H9 (cell line): ENCODE results near the gene PRPF38B. TPM values are rescaled to one million over a fixed set of nuclear protein-coding genes. Genes with fewer than 3 reads are reported as not detected.
A peak's percentile ranks its signal among the peaks of the same experiment; 100 is the strongest.

ENCODE experiments used
- DNase-seq: peaks from one replicate; pipeline ENCODE4 v3.0.0-alpha.2; 2017
- H2AFZ ChIP-seq: one replicate; pipeline ENCODE4 v1.6.1; 2013; ENCODE audit warnings: mild to moderate bottlenecking, low read length, control low read depth, moderate library complexity
- H2AK5ac ChIP-seq: 2 replicates; pipeline ENCODE4 v1.6.1; 2013; ENCODE audit warnings: low read length, control low read depth, mixed read lengths; ENCODE audit not compliant: insufficient read length
- H2BK120ac ChIP-seq: one replicate; pipeline ENCODE4 v1.6.1; 2013; ENCODE audit warnings: low read depth, mild to moderate bottlenecking, low read length, control low read depth, inconsistent platforms; ENCODE audit not compliant: poor library complexity, severe bottlenecking
- H2BK12ac ChIP-seq: 2 replicates; pipeline ENCODE4 v1.6.1; 2013; ENCODE audit warnings: low read length, control low read depth, mixed read lengths, low read depth; ENCODE audit not compliant: insufficient read length
- H2BK15ac ChIP-seq: 2 replicates; pipeline ENCODE4 v1.6.1; 2013; ENCODE audit warnings: low read depth, low read length, control low read depth
- H2BK20ac ChIP-seq: one replicate; pipeline ENCODE4 v1.6.1; 2013; ENCODE audit warnings: low read depth, mild to moderate bottlenecking, low read length, control low read depth, inconsistent platforms; ENCODE audit not compliant: poor library complexity, severe bottlenecking
- H2BK5ac ChIP-seq: 2 replicates; pipeline ENCODE4 v1.6.1; 2013; ENCODE audit warnings: low read length, control low read depth, mixed read lengths; ENCODE audit not compliant: insufficient read length
- H3K14ac ChIP-seq: 2 replicates; pipeline ENCODE4 v1.6.1; 2013; ENCODE audit warnings: low read length, control low read depth; ENCODE audit not compliant: insufficient read depth
- H3K18ac ChIP-seq: 2 replicates; pipeline ENCODE4 v1.6.1; 2013; ENCODE audit warnings: low read depth, mild to moderate bottlenecking, mixed read lengths, low read length, control low read depth; ENCODE audit not compliant: insufficient read length
- H3K23ac ChIP-seq: 2 replicates; pipeline ENCODE4 v1.6.1; 2013; ENCODE audit warnings: low read length, control low read depth, mixed read lengths, low read depth; ENCODE audit not compliant: insufficient read length
- H3K23me2 ChIP-seq: 2 replicates; pipeline ENCODE4 v1.6.1; 2013; ENCODE audit warnings: low read depth, mild to moderate bottlenecking, mixed read lengths, low read length, control low read depth; ENCODE audit not compliant: insufficient read length, poor library complexity, severe bottlenecking
- H3K27ac ChIP-seq: 2 replicates; pipeline ENCODE4 v1.5.1; 2013; ENCODE audit warnings: low read length, control low read depth, mixed read lengths, low read depth; ENCODE audit not compliant: insufficient read length
- H3K27me3 ChIP-seq: 2 replicates; pipeline ENCODE4 v1.6.1; 2013; ENCODE audit warnings: low read length, control low read depth, inconsistent platforms; ENCODE audit not compliant: insufficient read depth
- H3K4ac ChIP-seq: 2 replicates; pipeline ENCODE4 v1.6.1; 2013; ENCODE audit warnings: low read depth, mild to moderate bottlenecking, control low read depth, inconsistent platforms, low read length, moderate library complexity
- H3K4me1 ChIP-seq: 2 replicates; pipeline ENCODE4 v1.6.1; 2013; ENCODE audit warnings: low read length, control low read depth, inconsistent platforms; ENCODE audit not compliant: insufficient read depth
- H3K4me2 ChIP-seq: 2 replicates; pipeline ENCODE4 v1.6.1; 2013; ENCODE audit warnings: low read length, control low read depth, mixed read lengths; ENCODE audit not compliant: insufficient read length, insufficient read depth
- H3K56ac ChIP-seq: 2 replicates; pipeline ENCODE4 v1.6.1; 2013; ENCODE audit warnings: low read depth, mild to moderate bottlenecking, mixed read lengths, low read length, control low read depth; ENCODE audit not compliant: insufficient read length
- H3K79me1 ChIP-seq: 2 replicates; pipeline ENCODE4 v1.6.1; 2013; ENCODE audit warnings: low read depth, mild to moderate bottlenecking, moderate library complexity, low read length, control low read depth, inconsistent platforms; ENCODE audit not compliant: insufficient read depth, poor library complexity, severe bottlenecking
- H3K79me2 ChIP-seq: 2 replicates; pipeline ENCODE4 v1.6.1; 2013; ENCODE audit warnings: low read length, control low read depth, inconsistent platforms; ENCODE audit not compliant: insufficient read depth
- H3K9ac ChIP-seq: 2 replicates; pipeline ENCODE4 v1.6.1; 2013; ENCODE audit warnings: low read length, control low read depth, mixed read lengths; ENCODE audit not compliant: insufficient read length; ENCODE audit errors: extremely low read depth
- H3K9me3 ChIP-seq: one replicate; pipeline ENCODE4 v1.6.1; 2013; ENCODE audit warnings: low read depth, low read length, inconsistent platforms; ENCODE audit not compliant: control insufficient read depth
- H3T11ph ChIP-seq: one replicate; pipeline ENCODE4 v1.6.1; 2013; ENCODE audit warnings: mild to moderate bottlenecking, low read length, control low read depth, inconsistent platforms
- H4K20me1 ChIP-seq: one replicate; pipeline ENCODE4 v1.6.1; 2013; ENCODE audit not compliant: control insufficient read depth, insufficient read length, insufficient read depth
- H4K5ac ChIP-seq: 2 replicates; pipeline ENCODE4 v1.6.1; 2013; ENCODE audit warnings: low read depth, mild to moderate bottlenecking, mixed read lengths, low read length, control low read depth; ENCODE audit not compliant: insufficient read length
- H4K8ac ChIP-seq: replicated peaks from 2 replicates; pipeline ENCODE4 v1.6.1; 2013; ENCODE audit warnings: low read length, control low read depth, mixed read lengths, low read depth; ENCODE audit not compliant: insufficient read length
- H4K91ac ChIP-seq: 2 replicates; pipeline ENCODE4 v1.6.1; 2013; ENCODE audit warnings: low read depth, mild to moderate bottlenecking, moderate library complexity, mixed read lengths, low read length, control low read depth; ENCODE audit not compliant: insufficient read length
- H3K27ac Mint-ChIP-seq, 3 experiments: 2 replicates in 2 of 3; 3 replicates in 1 of 3; pipeline ENCODE4 v1.8.0; 2020 to 2021; ENCODE audit warnings: mixed read lengths in 3 of 3, mild to moderate bottlenecking in 1 of 3, moderate library complexity in 1 of 3
- H3K27me3 Mint-ChIP-seq: 2 replicates; pipeline ENCODE4 v1.8.0; 2021; ENCODE audit warnings: low read depth, mild to moderate bottlenecking, moderate library complexity, mixed read lengths
- H3K36me3 Mint-ChIP-seq, 3 experiments: 2 replicates in 2 of 3; 3 replicates in 1 of 3; pipeline ENCODE4 v1.8.0; 2020 to 2021; ENCODE audit warnings: low read depth in 3 of 3, mixed read lengths in 3 of 3; ENCODE audit not compliant: insufficient read depth in 1 of 3
- H3K4me1 Mint-ChIP-seq, 2 experiments: 2 replicates each; pipeline ENCODE4 v1.8.0; 2020; ENCODE audit warnings: mixed read lengths in 2 of 2
- H3K4me3 Mint-ChIP-seq, 2 experiments: 2 replicates in 1 of 2; 3 replicates in 1 of 2; pipeline ENCODE4 v1.8.0; 2020 to 2021; ENCODE audit warnings: mild to moderate bottlenecking in 2 of 2, mixed read lengths in 2 of 2, moderate library complexity in 1 of 2
- H3K9me3 Mint-ChIP-seq, 2 experiments: 2 replicates in 1 of 2; 3 replicates in 1 of 2; pipeline ENCODE4 v1.8.0; 2020; ENCODE audit warnings: mild to moderate bottlenecking in 2 of 2, mixed read lengths in 2 of 2, moderate library complexity in 1 of 2
- WGBS: extraction: QIAGEN DNeasy Blood & Tissue Kit; methylation state at CpG from one replicate; pipeline ENCODE4 v1.1.7; 2013; ENCODE audit warnings: missing lambda C conversion rate, low lambda C conversion rate, mixed read lengths; ENCODE audit not compliant: insufficient read length; ENCODE audit errors: extremely low coverage; 5-methylcytosine and 5-hydroxymethylcytosine counted together
- total RNA-seq: library from RNA; stranded (reverse); gene quantifications from 2 replicates; pipeline ENCODE4 v1.2.1, GENCODE V29; 2021
- TF ChIP-seq, protein P1 (sequence below): fragments of 200-600 bp; sonication (generic); conservative IDR thresholded peaks from 3 replicates; pipeline ENCODE4 v1.8.0; 2021; ENCODE audit warnings: antibody characterized with exemption, mild to moderate bottlenecking

The PRPF38B gene
- total RNA-seq, 1 experiment from 2014 or later: 60.0 TPM

DNA sequence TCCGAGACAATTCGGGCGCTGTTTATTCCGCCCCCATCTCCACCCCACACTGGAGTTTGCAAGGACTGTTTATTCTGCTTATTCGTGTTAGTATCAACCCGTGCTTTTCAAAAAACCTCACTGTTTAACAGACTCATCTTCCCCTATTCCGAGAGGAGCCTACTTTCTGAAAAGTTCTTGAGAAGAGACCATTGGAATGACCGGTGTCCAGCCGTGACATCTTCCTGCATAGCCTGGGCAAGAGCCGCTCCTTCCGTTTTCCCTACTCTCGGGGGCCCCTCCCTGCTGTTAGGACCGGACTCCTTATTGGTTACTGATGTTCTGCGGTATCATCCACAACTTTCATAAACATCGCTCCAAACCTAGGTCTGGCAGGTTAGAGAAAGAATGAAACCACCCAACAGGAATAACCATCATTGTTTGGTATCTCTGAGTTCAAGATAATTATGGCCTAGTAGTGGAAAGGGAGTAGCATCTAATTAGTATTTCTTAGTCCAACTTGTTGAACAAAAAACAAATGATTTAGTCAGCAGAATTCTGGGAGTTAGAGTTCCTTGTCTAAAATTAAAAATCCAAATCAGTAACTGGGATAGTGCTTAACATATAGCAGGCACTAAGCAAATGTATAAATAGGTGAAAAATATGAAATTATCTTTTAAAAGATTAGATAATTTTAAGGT is 55.2 kb downstream of the PRPF38B start:
- Mint-ChIP-seq H3K4me3 (peak overlapping the region; percentile 92 to 98), H3K4me1 (peaks cover 5 to 6% of the 10 kb centered on the region in 2 experiments), H3K9me3 (no peaks in the 10 kb centered on the region), H3K36me3 (peaks cover 2 to 4% (median 3%) of the 10 kb centered on the region in 3 experiments; a peak in 4 of 7 replicates), H3K27ac (peak overlapping the region; percentile 97 to 98 (median 97)), H3K27me3 (peaks cover 10% of the 10 kb centered on the region)
- no peak overlapping the region for H2BK120ac ChIP-seq
- H4K91ac ChIP-seq: no peak overlapping the region
- no peak overlapping the region for H4K5ac ChIP-seq
- no peaks in the 10 kb centered on the region for H3K23me2 ChIP-seq
- H3K27ac ChIP-seq: peak overlapping the region; percentile 48
- no peaks in the 10 kb centered on the region for H3K27me3 ChIP-seq
- H2BK15ac ChIP-seq: no peak overlapping the region
- H3K9me3 ChIP-seq: no peaks in the 10 kb centered on the region
- no peak overlapping the region for H2BK20ac ChIP-seq
- H2BK5ac ChIP-seq: no peak overlapping the region
- H3K18ac ChIP-seq: peak overlapping the region; percentile 91
- no peaks in the 10 kb centered on the region for H3K79me1 ChIP-seq
- peak; percentile 78 for DNase-seq
- no CpG with 5 or more reads among the region's 15 CpGs for WGBS
- no peak overlapping the region for H2AK5ac ChIP-seq
- no peak overlapping the region for H3K4ac ChIP-seq
- H2BK12ac ChIP-seq: no peak overlapping the region
- H2AFZ ChIP-seq: no peak overlapping the region
- no peak overlapping the region for H3K56ac ChIP-seq
- TF ChIP-seq, protein P1, sequence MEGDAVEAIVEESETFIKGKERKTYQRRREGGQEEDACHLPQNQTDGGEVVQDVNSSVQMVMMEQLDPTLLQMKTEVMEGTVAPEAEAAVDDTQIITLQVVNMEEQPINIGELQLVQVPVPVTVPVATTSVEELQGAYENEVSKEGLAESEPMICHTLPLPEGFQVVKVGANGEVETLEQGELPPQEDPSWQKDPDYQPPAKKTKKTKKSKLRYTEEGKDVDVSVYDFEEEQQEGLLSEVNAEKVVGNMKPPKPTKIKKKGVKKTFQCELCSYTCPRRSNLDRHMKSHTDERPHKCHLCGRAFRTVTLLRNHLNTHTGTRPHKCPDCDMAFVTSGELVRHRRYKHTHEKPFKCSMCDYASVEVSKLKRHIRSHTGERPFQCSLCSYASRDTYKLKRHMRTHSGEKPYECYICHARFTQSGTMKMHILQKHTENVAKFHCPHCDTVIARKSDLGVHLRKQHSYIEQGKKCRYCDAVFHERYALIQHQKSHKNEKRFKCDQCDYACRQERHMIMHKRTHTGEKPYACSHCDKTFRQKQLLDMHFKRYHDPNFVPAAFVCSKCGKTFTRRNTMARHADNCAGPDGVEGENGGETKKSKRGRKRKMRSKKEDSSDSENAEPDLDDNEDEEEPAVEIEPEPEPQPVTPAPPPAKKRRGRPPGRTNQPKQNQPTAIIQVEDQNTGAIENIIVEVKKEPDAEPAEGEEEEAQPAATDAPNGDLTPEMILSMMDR: no peak
- H3K4me2 ChIP-seq: peak overlapping the region; percentile 48
- H3K4me1 ChIP-seq: no peaks in the 10 kb centered on the region
- H3K23ac ChIP-seq: no peak overlapping the region
- H4K20me1 ChIP-seq: no peaks in the 10 kb centered on the region
- H4K8ac ChIP-seq: no peak overlapping the region
- H3T11ph ChIP-seq: no peak overlapping the region
- peak overlapping the region; percentile 75 for H3K9ac ChIP-seq
- H3K79me2 ChIP-seq: no peaks in the 10 kb centered on the region; the same call in 1 of the 2 replicates
- H3K14ac ChIP-seq: peak overlapping the region; percentile 84
